ENCODE results near the gene TNFAIP8. TPM values are rescaled to one million over a fixed set of nuclear protein-coding genes. Genes with fewer than 3 reads are reported as not detected.

Gene TNFAIP8
- total and polyA plus RNA-seq, 2 donors (not counting 1 experiment from before 2014, with no cell fraction given), result 67.3 to 109 TPM

- H3K79me2 ChIP-seq (ENCODE audit: control insufficient read depth, insufficient read depth, low read length), result peaks cover 100% of the 10 kb centered on the region
- no peaks in the 10 kb centered on the region for H3K27me3 Mint-ChIP-seq
- POLR2A ChIA-PET, result interaction anchor here (0.6 kb wide), 2 partner anchors 23 to 29 kb away, joined by 3 to 4 read pairs; no protein-coding TSS in a partner anchor
Observed at GRCh38 chr5:119335261-119335677, 20.6 kb upstream of the TNFAIP8 start.

More at GRCh38 chr5:119335261-119335677, 20.6 kb upstream of the TNFAIP8 start:
- H2AFZ ChIP-seq (ENCODE audit: insufficient read depth, low read depth, low read length, poor library complexity, severe bottlenecking), result no peak overlapping the region
- Mint-ChIP-seq H3K9me3 (ENCODE audit: insufficient read depth) (no peaks in the 10 kb centered on the region), H3K4me1 (peaks cover 95% of the 10 kb centered on the region), H3K4me3 (peak overlapping the region; percentile 70), H3K27ac (peak overlapping the region; percentile 80)
- no peaks in the 10 kb centered on the region for H3K27me3 ChIP-seq (replicated peaks in 1 of 4; ENCODE audit: control extremely low read depth in 1 of 4, control insufficient read depth in 3 of 4, insufficient read depth in 4 of 4, low read length in 3 of 4)
- DNase-seq (no peak), ATAC-seq (ENCODE audit: low read depth) (no peak)
- peak overlapping the region; percentile 59 for H3K9ac ChIP-seq (ENCODE audit: low read length)
- H3K9me3 ChIP-seq (ENCODE audit: control extremely low read depth in 1 of 3, control insufficient read depth in 2 of 3, insufficient read depth in 1 of 3, low read length in 2 of 3), result no peaks in the 10 kb centered on the region
- TF ChIP-seq EZH2 (IDR thresholded peaks at IDR 0.05; ENCODE audit: borderline replicate concordance, insufficient read depth, low read depth, low read length, poor library complexity, severe bottlenecking) (no peak), CTCF (IDR thresholded peaks at IDR 0.05) (no peak)
- H3K27ac ChIP-seq (ENCODE audit: low read length in 2 of 2), result peak overlapping the region; percentile 8 to 79
- H4K20me1 ChIP-seq (ENCODE audit: control insufficient read depth, insufficient read depth, low read length, poor library complexity, severe bottlenecking), result peaks cover 7% of the 10 kb centered on the region
- H3K36me3 ChIP-seq (replicated peaks in 1 of 2; ENCODE audit: control extremely low read depth in 1 of 2, control insufficient read depth in 1 of 2, extremely low read depth in 1 of 2, insufficient read depth in 2 of 2, low read length in 1 of 2), result no peaks in the 10 kb centered on the region
- H3K4me2 ChIP-seq (replicated peaks; ENCODE audit: low read depth, low read length, poor library complexity, severe bottlenecking), result peak overlapping the region; percentile 75
- peak overlapping the region in 4 of 5 experiments; percentile 38 to 63 (median 54) for H3K4me3 ChIP-seq (ENCODE audit: control extremely low read depth in 1 of 5, extremely low read depth in 1 of 5, insufficient read depth in 1 of 5, low read depth in 2 of 5, low read length in 4 of 5)
- peaks cover 93 to 99% of the 10 kb centered on the region in 2 donors for H3K4me1 ChIP-seq (ENCODE audit: control insufficient read depth in 2 of 2, insufficient read depth in 2 of 2, low read length in 2 of 2)
- intact Hi-C loops (cut with micrococcal nuclease), result no loop called here
- CTCF ChIA-PET, result interaction anchor here (0.6 to 20.0 kb wide), 7 partner anchors 11 to 104 kb away, joined by 3 to 209 read pairs (median 6); partner anchors contain the start of gene TNFAIP8
- 67% methylated on average over 1 of the region's 4 CpGs for WGBS (ENCODE audit: insufficient coverage)
